Keratinocyte (primary cell): ENCODE data around the gene DAPK1. TPM values are rescaled to one million over a fixed set of nuclear protein-coding genes. Genes with fewer than 3 reads are reported as not detected.

Source experiments
- DNase-seq: peaks from one replicate; pipeline ENCODE4 v3.0.0-alpha.2; 2011; ENCODE audit warnings: low read depth, missing footprints, low spot score
- FAIRE-seq: peaks from 2 replicates; lab custom pipeline; 2011; peaks lifted over from hg19 to GRCh38; lab: Jason Lieb, UNC
- H2AFZ ChIP-seq: 2 replicates; pipeline ENCODE4 v1.6.0; 2012; ENCODE audit warnings: low read length, control low read depth, inconsistent platforms; ENCODE audit not compliant: control insufficient read depth
- H3K27ac ChIP-seq: 2 replicates; pipeline ENCODE4 v1.5.1; 2011; ENCODE audit warnings: low read length; ENCODE audit not compliant: control insufficient read depth, insufficient read depth
- H3K27me3 ChIP-seq: 3 replicates; pipeline ENCODE4 v1.6.0; 2011; ENCODE audit warnings: low read length; ENCODE audit not compliant: control insufficient read depth, insufficient read depth; ENCODE audit errors: extremely low read depth
- H3K36me3 ChIP-seq, 2 experiments: 2 replicates in 1 of 2; 3 replicates in 1 of 2; pipeline ENCODE4 v1.5.1; 2011; ENCODE audit warnings: low read length in 2 of 2, mild to moderate bottlenecking in 1 of 2; ENCODE audit not compliant: control insufficient read depth in 2 of 2, insufficient read depth in 2 of 2; ENCODE audit errors: extremely low read depth in 1 of 2
- H3K4me1 ChIP-seq: 3 replicates; pipeline ENCODE4 v1.5.1; 2011; ENCODE audit warnings: low read length; ENCODE audit not compliant: control insufficient read depth, insufficient read depth; ENCODE audit errors: extremely low read depth
- H3K4me2 ChIP-seq: 3 replicates; pipeline ENCODE4 v1.6.0; 2011; ENCODE audit warnings: low read depth, low read length; ENCODE audit not compliant: control insufficient read depth, insufficient read depth; ENCODE audit errors: extremely low read depth
- H3K4me3 ChIP-seq, 3 experiments: fragments of 200-600 bp in 1 of 3; sonication (generic) in 1 of 3; 2 replicates in 2 of 3; 3 replicates in 1 of 3; pipeline ENCODE4 v1.5.1; 2011 to 2016; ENCODE audit warnings: low read length in 3 of 3, mild to moderate bottlenecking in 3 of 3, control low read depth in 2 of 3, inconsistent platforms in 1 of 3, low read depth in 1 of 3, mixed read lengths in 1 of 3, mixed run types in 1 of 3, moderate library complexity in 1 of 3; ENCODE audit not compliant: control insufficient read depth in 2 of 3, insufficient read depth in 2 of 3; ENCODE audit errors: extremely low read depth in 1 of 3
- H3K79me2 ChIP-seq: 2 replicates; pipeline ENCODE4 v1.6.0; 2012; ENCODE audit warnings: low read length; ENCODE audit not compliant: control insufficient read depth, insufficient read depth
- H3K9ac ChIP-seq: 3 replicates; pipeline ENCODE4 v1.6.0; 2011; ENCODE audit warnings: low read length; ENCODE audit not compliant: control insufficient read depth, insufficient read depth; ENCODE audit errors: extremely low read depth
- H3K9me1 ChIP-seq: 3 replicates; pipeline ENCODE4 v1.6.0; 2011; ENCODE audit warnings: low read length; ENCODE audit not compliant: control insufficient read depth, insufficient read depth; ENCODE audit errors: extremely low read depth
- H3K9me3 ChIP-seq: 2 replicates; pipeline ENCODE4 v1.5.1; 2012; ENCODE audit warnings: low read depth, low read length; ENCODE audit not compliant: control insufficient read depth
- H4K20me1 ChIP-seq: 3 replicates; pipeline ENCODE4 v1.6.0; 2011; ENCODE audit warnings: low read length; ENCODE audit not compliant: control insufficient read depth, insufficient read depth; ENCODE audit errors: extremely low read depth
- EZH2 ChIP-seq: IDR thresholded peaks from one replicate; pipeline ENCODE4 v1.6.1; 2012; ENCODE audit warnings: inconsistent platforms, mild to moderate bottlenecking, low read length, moderate library complexity
- dilution Hi-C: fragments of 300-500 bp; cut with MboI; formaldehyde crosslinking; loops from one replicate; pipeline ENCODE4 v1.7.0; 2020; ENCODE audit warnings: low sequenced_read_pairs; ENCODE audit not compliant: extremely low pct_ligation_motif_present
- polyA plus RNA-seq, 5 experiments: library from polyadenylated mRNA; depleted of rRNA in 3 of 5; stranded (reverse) in 3 of 5; stranded (forward) in 1 of 5; unstranded in 1 of 5; fragments of >200 nt; gene quantifications; 1 replicate in 1 of 5; 2 replicates in 3 of 5; 3 replicates in 1 of 5; pipeline versions ENCODE4 v1.2.1 to v1.2.3, GENCODE V29; 2011 to 2012; ENCODE audit warnings: missing spikeins in 2 of 5, low read depth in 1 of 5, low replicate concordance in 1 of 5
- TF ChIP-seq, protein P1 (sequence below), 3 experiments: IDR thresholded peaks in 1 of 3; conservative IDR thresholded peaks in 1 of 3; optimal IDR thresholded peaks in 1 of 3; 2 replicates in 2 of 3; 3 replicates in 1 of 3; pipeline versions ENCODE3 to v1.5.1; 2011; ENCODE audit warnings: low read length in 3 of 3, mild to moderate bottlenecking in 3 of 3, moderate library complexity in 2 of 3, control low read depth in 1 of 3, inconsistent platforms in 1 of 3; ENCODE audit not compliant: insufficient read depth in 2 of 3; ENCODE audit errors: extremely low read depth in 1 of 3

DAPK1 gene
- polyA plus RNA-seq, 1 donor (not counting 4 experiments of a cell fraction or from before 2014, with no cell fraction given): 2.8 TPM

DNA sequence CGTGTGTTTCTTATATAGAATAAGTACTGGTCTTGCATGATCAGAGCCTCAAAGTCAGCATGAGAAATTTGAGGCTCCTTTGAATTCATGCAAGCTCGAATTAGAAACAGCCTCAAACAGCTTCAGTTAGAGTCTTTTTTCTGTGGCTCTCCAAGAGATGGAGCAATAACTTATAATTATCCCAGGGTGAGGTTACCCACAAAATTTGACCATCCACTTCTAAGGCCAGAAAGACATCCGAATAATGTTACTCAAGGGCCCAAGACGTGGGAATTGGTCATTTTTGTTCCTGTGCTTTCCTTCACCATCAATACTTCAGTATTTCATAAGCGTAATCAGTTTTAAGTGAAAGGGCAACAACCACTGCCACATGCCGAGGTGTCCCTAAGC, 89.7 kb downstream of the DAPK1 start:
- Histone ChIP-seq H3K27me3 (peaks cover 4% of the 10 kb centered on the region), H3K9me3 (no peaks in the 10 kb centered on the region), H3K9ac (no peak overlapping the region), H3K4me1 (no peaks in the 10 kb centered on the region), H2AFZ (no peak overlapping the region), H4K20me1 (no peaks in the 10 kb centered on the region), H3K79me2 (no peaks in the 10 kb centered on the region), H3K4me2 (no peak overlapping the region), H3K9me1 (no peaks in the 10 kb centered on the region), H3K27ac (no peak overlapping the region), H3K36me3 (no peaks in the 10 kb centered on the region), H3K4me3 (no peak overlapping the region)
- TF ChIP-seq, protein P1, sequence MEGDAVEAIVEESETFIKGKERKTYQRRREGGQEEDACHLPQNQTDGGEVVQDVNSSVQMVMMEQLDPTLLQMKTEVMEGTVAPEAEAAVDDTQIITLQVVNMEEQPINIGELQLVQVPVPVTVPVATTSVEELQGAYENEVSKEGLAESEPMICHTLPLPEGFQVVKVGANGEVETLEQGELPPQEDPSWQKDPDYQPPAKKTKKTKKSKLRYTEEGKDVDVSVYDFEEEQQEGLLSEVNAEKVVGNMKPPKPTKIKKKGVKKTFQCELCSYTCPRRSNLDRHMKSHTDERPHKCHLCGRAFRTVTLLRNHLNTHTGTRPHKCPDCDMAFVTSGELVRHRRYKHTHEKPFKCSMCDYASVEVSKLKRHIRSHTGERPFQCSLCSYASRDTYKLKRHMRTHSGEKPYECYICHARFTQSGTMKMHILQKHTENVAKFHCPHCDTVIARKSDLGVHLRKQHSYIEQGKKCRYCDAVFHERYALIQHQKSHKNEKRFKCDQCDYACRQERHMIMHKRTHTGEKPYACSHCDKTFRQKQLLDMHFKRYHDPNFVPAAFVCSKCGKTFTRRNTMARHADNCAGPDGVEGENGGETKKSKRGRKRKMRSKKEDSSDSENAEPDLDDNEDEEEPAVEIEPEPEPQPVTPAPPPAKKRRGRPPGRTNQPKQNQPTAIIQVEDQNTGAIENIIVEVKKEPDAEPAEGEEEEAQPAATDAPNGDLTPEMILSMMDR (optimal IDR thresholded peaks at IDR 0.05 in 1 of 3, IDR thresholded peaks at IDR 0.05 in 1 of 3, conservative IDR thresholded peaks at IDR 0.05 in 1 of 3; ENCODE audit: extremely low read depth in 1 of 3, insufficient read depth in 2 of 3, low read length in 3 of 3): no peak
- no peak for TF ChIP-seq EZH2
- no peak for FAIRE-seq
- DNase-seq: no peak
- dilution Hi-C loops: no loop called here

DNA sequence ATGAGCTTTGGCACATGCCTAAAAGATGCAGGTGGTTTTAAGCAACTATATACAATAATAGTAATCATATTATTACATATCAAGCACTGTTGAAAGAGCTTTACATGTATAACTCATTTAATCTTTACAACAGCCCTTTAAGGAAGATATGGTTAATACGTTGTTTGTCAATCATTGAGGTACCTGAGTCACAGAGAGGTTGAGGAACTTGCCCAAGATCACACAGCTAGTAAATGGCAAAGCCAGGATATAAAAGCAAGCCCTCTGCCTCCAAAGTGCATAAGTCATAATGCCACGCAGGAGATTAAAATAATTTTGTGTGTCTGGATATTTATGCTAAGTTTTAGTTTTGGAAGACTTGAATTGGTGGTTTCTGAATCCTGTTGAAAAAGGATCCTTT, 90.2 kb downstream of the DAPK1 start:
- H3K9me3 ChIP-seq: no peaks in the 10 kb centered on the region
- H3K9me1 ChIP-seq: no peaks in the 10 kb centered on the region
- FAIRE-seq (no peak), DNase-seq (no peak)
- no peak overlapping the region for H3K9ac ChIP-seq
- dilution Hi-C loops: no loop called here
- H3K27me3 ChIP-seq: peaks cover 4% of the 10 kb centered on the region
- H2AFZ ChIP-seq: no peak overlapping the region
- no peak overlapping the region for H3K4me3 ChIP-seq
- no peak overlapping the region for H3K4me2 ChIP-seq
- no peaks in the 10 kb centered on the region for H4K20me1 ChIP-seq
- TF ChIP-seq EZH2: no peak
- TF ChIP-seq, protein P1 (optimal IDR thresholded peaks at IDR 0.05 in 1 of 3, IDR thresholded peaks at IDR 0.05 in 1 of 3, conservative IDR thresholded peaks at IDR 0.05 in 1 of 3; ENCODE audit: extremely low read depth in 1 of 3, insufficient read depth in 2 of 3, low read length in 3 of 3): no peak
- no peaks in the 10 kb centered on the region for H3K79me2 ChIP-seq
- no peaks in the 10 kb centered on the region for H3K36me3 ChIP-seq
- no peak overlapping the region for H3K27ac ChIP-seq
- no peaks in the 10 kb centered on the region for H3K4me1 ChIP-seq
